ENCODE measurements around the gene SETD3. TPM values are rescaled to one million over a fixed set of nuclear protein-coding genes. Genes with fewer than 3 reads are reported as not detected.

Gene SETD3
- total and polyA plus RNA-seq, 2 of the 8 experiments (the other 6 are each of a cell fraction or from before 2014, with no cell fraction given), result 24.0 to 64.0 TPM

DNA sequence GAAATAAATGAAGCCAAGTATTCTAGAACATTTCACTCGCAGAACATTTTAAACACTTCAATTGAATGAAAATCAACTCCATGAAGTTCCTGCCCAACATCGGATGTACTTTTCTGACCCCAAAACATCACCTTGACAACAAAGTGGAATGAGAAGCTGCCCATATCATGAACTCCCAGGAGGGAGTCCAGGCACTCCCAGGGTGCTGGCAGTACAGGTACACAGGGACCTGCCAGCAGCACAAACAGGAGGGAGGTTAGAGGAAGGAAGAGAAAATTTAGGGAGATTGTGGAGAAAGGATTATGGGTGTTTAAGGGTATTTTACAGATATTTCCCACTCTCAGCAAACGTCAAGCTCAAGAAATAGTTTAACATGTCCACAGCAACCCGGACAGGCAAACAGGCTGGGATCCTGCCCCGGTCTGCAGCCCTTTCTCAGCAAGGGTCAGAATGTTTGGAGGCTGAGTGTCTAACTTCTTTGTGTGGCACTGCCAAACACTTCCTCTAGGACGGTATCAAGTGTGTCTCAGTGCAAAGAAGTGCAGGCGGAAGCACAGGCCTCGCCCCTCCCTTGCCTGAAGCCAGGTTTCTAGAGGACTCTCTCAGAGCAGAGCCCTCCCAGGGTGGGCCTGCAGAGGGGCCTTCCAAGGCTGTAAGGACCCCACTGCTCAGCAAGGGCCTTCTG, 72.2 kb downstream of the SETD3 start:
- Histone ChIP-seq H2AFZ (ENCODE audit: low read length) (no peak overlapping the region), H2BK120ac (replicated peaks; ENCODE audit: low read depth, low read length) (no peak overlapping the region), H3K79me1 (ENCODE audit: low read depth, low read length) (no peaks in the 10 kb centered on the region), H3K36me3 (ENCODE audit: control insufficient read depth in 2 of 4, insufficient read depth in 4 of 4, low read length in 3 of 4) (peaks cover 0 to 16% (median 4%) of the 10 kb centered on the region in 4 experiments; a peak in 5 of 8 replicates), H3K27ac (ENCODE audit: low read depth, low read length) (no peak overlapping the region), H2BK5ac (ENCODE audit: low read depth, low read length) (no peak overlapping the region), H3K79me2 (ENCODE audit: control insufficient read depth in 1 of 2, insufficient read depth in 2 of 2, low read length in 2 of 2) (no peaks in the 10 kb centered on the region), H4K5ac (ENCODE audit: insufficient read length, low read depth, low read length) (no peak overlapping the region), H3K14ac (ENCODE audit: insufficient read length) (no peak overlapping the region), H3K9ac (replicated peaks in 1 of 4; ENCODE audit: extremely low read depth in 1 of 4, low read depth in 3 of 4, low read length in 3 of 4) (no peak overlapping the region), H3K18ac (ENCODE audit: extremely low read depth, low read length) (no peak overlapping the region), H3K4ac (replicated peaks; ENCODE audit: insufficient read length, low read depth, low read length) (no peak overlapping the region), H3K4me3 (ENCODE audit: extremely low read depth in 1 of 4, insufficient read depth in 2 of 4, low read depth in 3 of 4, low read length in 4 of 4) (no peak overlapping the region), H3K27me3 (replicated peaks in 1 of 4; ENCODE audit: control insufficient read depth in 3 of 4, extremely low read depth in 1 of 4, insufficient read depth in 3 of 4, low read length in 3 of 4) (no peaks in the 10 kb centered on the region), H2BK20ac (ENCODE audit: low read length) (no peak overlapping the region), H2BK12ac (ENCODE audit: low read depth, low read length) (0 out of 2 replicates have a peak overlapping the region, but pooled peaks have one; percentile 20), H4K91ac (replicated peaks; ENCODE audit: insufficient read length, low read length) (no peak overlapping the region), H3K4me1 (replicated peaks in 1 of 4; ENCODE audit: control insufficient read depth in 3 of 4, insufficient read depth in 4 of 4, low read length in 3 of 4) (peaks cover 8 to 28% (median 19%) of the 10 kb centered on the region in 4 experiments), H2AK5ac (ENCODE audit: low read depth, low read length) (no peak overlapping the region), H3K23ac (ENCODE audit: insufficient read length) (no peak overlapping the region), H3K9me3 (ENCODE audit: insufficient read depth in 2 of 2, low read depth in 1 of 2, low read length in 1 of 2) (no peaks in the 10 kb centered on the region), H4K20me1 (replicated peaks in 1 of 2; ENCODE audit: control insufficient read depth in 1 of 2, insufficient read depth in 2 of 2, low read length in 2 of 2) (no peaks in the 10 kb centered on the region), H3K23me2 (ENCODE audit: low read depth, low read length) (no peaks in the 10 kb centered on the region), H2BK15ac (ENCODE audit: low read length) (no peak overlapping the region), H3K4me2 (ENCODE audit: insufficient read depth in 1 of 2, low read depth in 2 of 2, low read length in 2 of 2) (no peak overlapping the region), H3K56ac (replicated peaks; ENCODE audit: insufficient read length, low read depth, low read length) (no peak overlapping the region), H4K8ac (ENCODE audit: extremely low read depth, insufficient read depth, low read length) (no peak overlapping the region)
- CTCF ChIA-PET (ENCODE audit: partially characterized antibody), result interaction anchor here (1.0 to 15.0 kb wide), 2 partner anchors 20 to 83 kb away, joined by 3 to 447 read pairs; no protein-coding TSS in a partner anchor
- POLR2A ChIA-PET (ENCODE audit: partially characterized antibody), result interaction anchor here (0.9 kb wide), 2 partner anchors 15 to 18 kb away, joined by 3 read pairs; no protein-coding TSS in a partner anchor
- DNase-seq (ENCODE audit: low read depth in 1 of 2, low spot score in 2 of 2) (no peak), FAIRE-seq (no peak)
- 81% methylated on average over 8 of the region's 8 CpGs; no CpG with 5 or more reads in 1 of the 2 experiments for WGBS, 2 experiments (ENCODE audit: extremely low coverage in 1 of 2, insufficient coverage in 1 of 2, insufficient read length in 1 of 2, insufficient replicate concordance in 2 of 2, low coverage in 1 of 2, low lambda C conversion rate in 2 of 2, missing lambda C conversion rate in 1 of 2)
- no peak for TF ChIP-seq NRF1 (IDR thresholded peaks at IDR 0.05; ENCODE audit: low read depth, low read length)
- no peak for TF ChIP-seq EZH2 (IDR thresholded peaks at IDR 0.05; ENCODE audit: low read depth, low read length, severe bottlenecking)
- no peak for TF ChIP-seq HDAC2 (IDR thresholded peaks at IDR 0.05; ENCODE audit: borderline replicate concordance in 1 of 2, low read depth in 2 of 2, low read length in 2 of 2)
- no peak for TF ChIP-seq CEBPB (IDR thresholded peaks at IDR 0.05; ENCODE audit: low read depth, low read length)

Measured in H1 (cell line).